Stimulated activated CD8-positive, alpha-beta memory T cell treated with anti-CD3 and anti-CD28 coated beads, Interleukin-12 subunit alpha, Interleukin-12 subunit beta, amount 100 ng/mL, for 1 hour (primary cell): Measurements from ENCODE around the gene TNS3.
"Not testable (repeated sequence)": the region's sequence is repeated elsewhere in the genome, so short reads cannot be mapped to it uniquely, and the experiment has no call there.

Source experiments
- DNase-seq: peaks from one replicate; pipeline ENCODE4 v3.0.0-alpha.2; 2020; ENCODE audit warnings: low read depth

Gene TNS3

GRCh38 chr7:47281966-47282643, 299.8 kb downstream of the TNS3 start:
- DNase-seq: no peak

DNA sequence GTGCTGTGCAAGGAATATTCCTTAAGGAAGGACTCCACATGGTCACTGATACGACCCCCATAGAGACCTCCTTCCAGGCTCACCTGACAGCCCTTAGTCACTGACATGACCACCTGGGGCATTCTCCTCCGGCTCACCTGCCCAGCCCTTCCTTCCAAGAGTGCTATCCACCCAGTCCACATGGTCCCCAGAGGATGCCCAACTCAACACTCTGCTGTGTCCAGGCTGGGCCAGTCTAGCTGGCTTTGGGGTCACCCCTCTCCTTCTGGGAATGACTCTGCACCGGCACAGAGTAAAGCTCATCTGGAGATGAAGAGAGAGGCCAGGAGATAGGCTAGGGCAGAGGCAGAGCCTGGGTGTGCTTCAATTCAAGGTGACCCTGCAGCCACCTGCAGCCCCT, 300.8 kb downstream of the TNS3 start:
- no peak for DNase-seq

DNA sequence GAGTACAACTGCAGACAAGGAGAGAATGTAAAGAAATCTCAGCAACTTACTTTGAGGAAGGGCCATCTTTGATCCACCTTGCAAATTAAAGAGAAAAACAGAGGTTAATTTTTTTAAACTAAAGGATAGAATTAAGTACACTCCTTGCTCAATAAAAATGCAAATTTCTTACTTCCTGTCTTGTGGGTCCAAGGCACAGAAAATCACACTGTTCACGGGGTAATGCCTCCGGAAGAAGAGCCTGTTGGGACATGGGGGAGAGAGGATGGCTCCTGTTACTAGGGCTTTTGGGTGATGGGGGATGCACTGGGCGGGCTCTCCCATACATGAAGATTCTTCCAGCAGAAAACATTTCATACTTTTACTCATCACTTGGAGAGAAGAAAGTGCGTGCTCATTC, 301.8 kb downstream of the TNS3 start:
- DNase-seq: no peak

DNA sequence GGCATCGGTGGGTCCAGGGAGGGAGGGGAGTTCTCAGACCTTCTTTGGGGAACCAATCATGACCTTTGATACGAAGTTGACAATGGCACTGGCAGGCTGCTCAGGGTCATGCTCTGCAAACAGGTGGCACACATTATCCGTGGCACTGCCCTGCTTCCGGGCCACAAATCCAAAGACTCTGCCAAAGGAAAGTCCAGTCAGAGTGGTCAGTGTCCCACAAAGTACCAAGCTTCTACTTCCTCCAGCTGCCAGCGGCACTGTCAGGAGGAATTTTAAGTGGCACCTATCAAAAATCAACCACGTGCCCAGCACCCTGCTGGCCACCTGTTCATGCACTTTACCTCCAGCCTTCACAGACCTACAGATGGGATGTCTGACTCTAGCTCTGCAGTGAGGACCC, 303.9 kb downstream of the TNS3 start:
- no peak for DNase-seq

- DNase-seq: no peak
Observed at GRCh38 chr7:47277321-47277781, 304.6 kb downstream of the TNS3 start.

DNA sequence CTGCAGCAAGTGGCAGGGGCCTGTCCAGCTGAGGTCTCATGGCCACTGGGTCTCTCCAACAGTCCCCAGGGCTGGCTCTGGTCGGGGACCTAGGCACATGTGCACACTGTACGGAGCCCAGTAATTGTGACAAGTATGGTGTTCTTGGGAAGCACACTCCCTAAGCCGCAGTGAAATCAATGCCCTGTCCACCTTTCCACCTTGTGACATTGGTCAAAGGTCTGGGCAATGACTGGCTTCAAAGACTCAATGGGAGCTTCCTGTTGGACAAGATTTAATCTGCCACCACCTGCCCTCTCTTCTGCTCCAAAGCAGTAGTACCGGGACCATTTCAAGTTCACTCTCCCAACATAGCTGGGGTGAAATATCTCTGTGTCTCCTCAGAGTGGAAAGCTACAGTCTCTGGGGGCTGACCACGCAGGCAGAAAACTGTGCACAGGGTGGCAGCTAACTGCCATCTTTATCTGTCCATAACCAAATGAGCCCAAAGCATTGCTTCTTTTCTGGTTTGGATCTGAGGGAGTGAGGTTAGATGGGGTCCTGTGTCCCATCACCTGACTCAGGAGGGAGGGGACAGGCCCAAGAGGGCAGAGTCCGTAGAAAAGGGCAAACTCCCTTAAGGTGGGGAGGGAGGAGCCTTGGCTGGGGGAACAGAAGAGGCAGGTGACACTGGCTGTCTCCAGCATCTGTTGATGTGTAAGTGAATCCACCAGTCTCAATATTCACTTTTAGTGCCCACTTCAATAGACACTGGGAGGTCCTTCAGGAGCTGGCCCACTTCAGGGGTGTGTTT, 307.7 kb downstream of the TNS3 start:
- DNase-seq: no peak

GRCh38 chr7:47273088-47273487, 308.8 kb downstream of the TNS3 start:
- no peak for DNase-seq

- DNase-seq: no peak
Observed at GRCh38 chr7:47271749-47272148, 310.2 kb downstream of the TNS3 start.

- DNase-seq: no peak
Observed at GRCh38 chr7:47268851-47269836, 312.8 kb downstream of the TNS3 start.

DNA sequence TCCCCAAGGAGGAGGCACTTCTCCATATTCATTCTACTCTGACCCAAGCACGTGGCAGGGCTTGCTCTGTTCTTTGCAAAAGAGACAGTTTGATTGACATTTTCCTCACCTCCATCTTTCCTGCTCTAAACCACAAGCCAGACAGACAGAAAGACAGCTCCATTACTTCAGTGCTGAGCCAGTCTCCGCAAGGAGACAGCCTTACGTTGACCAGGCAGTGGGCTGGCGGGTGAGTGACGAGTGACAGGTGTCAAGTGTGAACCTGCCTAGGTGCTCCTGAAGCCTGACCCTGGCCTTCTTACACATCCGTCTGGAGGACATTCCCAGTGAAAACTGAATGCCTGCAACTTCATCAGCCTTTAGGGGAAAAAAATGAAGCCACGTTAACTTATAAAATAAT, 314.6 kb downstream of the TNS3 start:
- DNase-seq: no peak

GRCh38 chr7:47266799-47267198, 315.1 kb downstream of the TNS3 start:
- no peak for DNase-seq

DNA sequence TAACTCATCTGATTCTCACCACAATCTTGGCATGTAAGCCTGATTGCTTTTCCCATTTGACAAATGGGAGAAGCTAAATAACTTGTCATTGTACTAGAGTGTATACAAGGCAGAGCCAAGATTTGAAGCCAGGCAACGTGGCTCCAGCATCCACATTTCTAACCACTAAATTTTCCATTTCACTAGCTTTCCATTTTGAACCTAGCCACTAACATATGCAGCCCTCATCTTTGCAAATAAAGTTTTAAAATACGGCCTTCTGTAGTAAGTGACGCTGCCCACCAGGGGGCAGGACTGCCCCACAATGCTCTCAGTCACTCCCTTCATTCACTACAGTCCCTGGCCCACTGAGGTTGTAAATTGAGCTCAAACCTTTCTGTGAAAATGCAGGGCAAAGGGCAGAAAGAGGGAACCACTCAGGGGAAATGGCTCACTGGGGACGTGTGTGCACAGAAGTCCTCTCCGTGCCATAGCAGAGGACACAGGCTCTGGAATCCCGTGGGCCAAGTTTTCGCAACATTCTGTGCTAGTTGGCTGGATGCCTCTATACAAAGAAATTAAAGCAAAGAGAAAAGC, 315.7 kb downstream of the TNS3 start:
- DNase-seq: no peak

GRCh38 chr7:47265621-47266020, 316.3 kb downstream of the TNS3 start:
- no peak for DNase-seq

DNA sequence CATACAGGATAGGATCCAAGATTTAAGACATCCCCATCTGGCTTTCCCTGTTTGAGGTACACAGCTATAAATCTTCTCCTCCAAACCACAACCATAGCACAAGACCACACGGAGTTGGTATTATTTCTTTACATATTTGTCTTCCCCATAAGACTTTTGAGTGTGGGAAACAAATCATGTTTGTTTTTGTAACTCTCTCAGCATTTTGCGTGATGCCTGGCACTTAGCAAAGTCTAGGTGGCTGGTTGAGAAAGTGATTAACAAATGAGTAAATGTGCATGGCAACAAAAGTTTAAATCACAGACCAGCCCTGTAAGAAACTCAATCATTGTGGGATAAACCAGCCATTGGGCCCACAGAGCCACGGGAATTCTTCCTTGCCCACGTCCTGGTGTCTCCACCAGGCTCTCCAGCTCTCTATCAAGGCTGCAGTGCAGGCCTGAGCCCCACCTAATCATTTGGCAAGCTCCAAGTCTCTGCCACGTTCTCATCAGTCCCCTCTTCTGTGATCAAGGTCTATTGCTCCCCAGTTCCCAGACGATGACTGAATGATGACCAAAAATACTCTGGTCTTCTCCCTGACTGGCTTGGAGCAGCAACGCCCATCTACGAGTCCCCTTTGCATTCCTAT, 317.8 kb downstream of the TNS3 start:
- no peak for DNase-seq

- DNase-seq: no peak
Observed at GRCh38 chr7:47262881-47263280, 319.0 kb downstream of the TNS3 start.

- not testable (repeated sequence) for DNase-seq
Observed at GRCh38 chr7:47262160-47262559, 319.8 kb downstream of the TNS3 start.

DNA sequence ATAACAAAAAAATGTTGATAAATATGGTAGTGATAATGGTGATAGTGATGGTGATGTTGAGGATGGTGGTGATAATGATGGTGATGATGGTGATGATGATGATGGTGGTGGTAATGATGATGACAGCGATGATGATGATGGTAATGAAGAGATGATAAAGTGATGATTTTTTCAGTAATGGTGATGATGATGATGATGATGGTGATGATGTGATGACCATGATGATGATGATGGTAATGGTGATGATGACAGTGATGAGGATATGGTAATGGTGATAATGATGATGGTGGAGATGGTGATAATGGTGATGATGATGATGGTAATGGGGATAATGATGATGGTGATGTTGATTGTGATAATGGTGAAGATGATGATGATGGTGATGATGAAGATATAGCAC, 321.6 kb downstream of the TNS3 start:
- DNase-seq: no peak

DNA sequence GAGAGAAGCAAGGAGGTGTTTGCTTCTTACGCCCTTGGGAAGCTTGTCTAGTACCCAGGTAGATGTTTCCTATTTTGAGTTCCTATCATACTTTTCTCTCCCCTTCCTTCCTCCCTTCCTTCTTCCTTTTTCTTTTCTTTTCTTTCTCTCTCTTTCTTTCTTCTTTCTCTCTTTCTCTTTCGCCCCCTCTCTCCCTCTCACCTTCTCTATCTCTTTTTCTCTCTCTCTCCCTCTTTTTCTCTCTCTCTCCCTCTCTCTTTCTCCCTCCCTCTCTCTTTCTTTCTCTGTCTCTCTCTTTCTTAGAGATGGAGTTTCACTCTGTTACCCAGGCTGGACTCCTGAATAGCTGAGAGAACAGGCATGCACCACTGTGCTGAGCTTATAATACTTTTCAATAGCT, 322.2 kb downstream of the TNS3 start:
- no peak for DNase-seq

GRCh38 chr7:47258798-47259197, 323.1 kb downstream of the TNS3 start:
- no peak for DNase-seq

DNA sequence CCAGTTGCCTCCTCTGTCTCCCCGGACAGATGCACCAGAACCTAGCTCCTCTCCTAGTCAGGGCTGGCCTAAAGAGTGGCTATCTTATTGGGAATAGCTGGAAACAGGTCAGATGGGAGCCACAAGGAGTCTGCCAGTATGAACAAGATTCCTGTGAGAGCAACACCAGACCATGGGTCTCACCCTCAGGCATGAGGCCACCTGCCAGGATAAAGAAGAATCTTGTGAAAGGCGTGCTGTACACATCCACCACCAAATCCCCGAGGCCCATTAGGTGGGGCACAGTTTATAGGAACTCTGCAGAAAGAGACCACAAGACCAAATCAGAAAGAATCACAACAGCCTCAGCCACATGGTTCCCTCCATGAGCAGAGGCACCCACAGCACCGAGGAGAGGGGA, 325.9 kb downstream of the TNS3 start:
- DNase-seq: no peak

DNA sequence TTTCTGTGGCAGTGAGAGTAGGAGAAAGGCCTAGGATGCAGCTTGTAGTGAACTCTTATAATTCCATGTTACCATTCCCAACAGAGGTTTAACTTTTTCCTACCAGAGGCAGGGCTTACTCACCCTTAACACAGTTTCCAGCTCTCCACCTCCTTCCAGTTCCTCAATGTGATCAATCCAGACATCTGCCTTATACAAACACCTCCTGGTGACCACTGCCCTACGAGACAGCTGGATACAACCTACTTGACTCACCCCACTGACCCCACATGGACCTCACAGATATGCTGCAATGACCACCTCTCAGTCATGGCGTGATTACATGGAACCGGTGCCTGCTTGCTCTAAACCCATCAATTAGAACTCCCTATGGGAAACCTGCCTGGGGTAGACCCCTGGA, 326.5 kb downstream of the TNS3 start:
- no peak for DNase-seq

DNA sequence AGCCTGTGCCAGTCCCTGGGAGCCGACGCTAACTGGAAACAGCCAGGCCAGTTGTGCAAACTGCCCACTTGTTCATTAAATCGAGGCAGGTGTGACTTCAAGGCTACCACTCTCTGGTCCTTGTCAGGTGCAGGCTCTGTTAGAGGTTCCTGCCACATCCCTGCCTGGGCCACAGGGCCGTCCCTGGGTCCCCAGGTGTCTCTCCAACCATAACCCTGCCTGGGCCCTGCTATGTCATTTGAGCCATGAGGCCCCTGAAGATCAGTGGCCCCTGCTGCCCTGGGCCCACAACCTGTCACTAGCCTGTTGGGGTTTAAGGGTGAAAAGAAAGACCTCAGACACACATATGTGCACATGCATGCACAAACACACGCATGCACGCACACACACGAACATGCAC, 326.9 kb downstream of the TNS3 start:
- no peak for DNase-seq
